RWPE2 (cell line): ENCODE data around the gene EFNB3.
A peak's percentile ranks its signal among the peaks of the same experiment; 100 is the strongest.

Experiments used
- ATAC-seq: fragments of 200-7000 bp; cut with Tn5 transposase; 3 replicates; pipeline ENCODE4 v1.9.1; 2021; ENCODE audit warnings: low read depth
- DNase-seq: peaks from one replicate; pipeline ENCODE4 v3.0.0-alpha.2; 2020; ENCODE audit warnings: low spot score
- H3K27ac ChIP-seq: fragments of 450-650 bp; 2 replicates; pipeline ENCODE4 v1.5.1; 2017; ENCODE audit warnings: mild to moderate bottlenecking; ENCODE audit not compliant: poor library complexity, severe bottlenecking
- H3K27me3 ChIP-seq: fragments of 250-450 bp; sonication (Bioruptor Pico); 2 replicates; pipeline ENCODE4 v1.5.1; 2021; ENCODE audit warnings: mild to moderate bottlenecking, moderate library complexity; ENCODE audit not compliant: insufficient read depth, poor library complexity, severe bottlenecking
- H3K36me3 ChIP-seq: fragments of 250-450 bp; sonication (Bioruptor Pico); 2 replicates; pipeline ENCODE4 v1.5.1; 2020; ENCODE audit warnings: low read depth, mild to moderate bottlenecking, moderate library complexity
- H3K4me1 ChIP-seq: fragments of 250-450 bp; sonication (Bioruptor Pico); 2 replicates; pipeline ENCODE4 v1.5.1; 2021; ENCODE audit warnings: mild to moderate bottlenecking, moderate library complexity; ENCODE audit not compliant: insufficient read depth, poor library complexity, severe bottlenecking
- H3K4me3 ChIP-seq: fragments of 250-450 bp; sonication (Bioruptor Pico); 2 replicates; pipeline ENCODE4 v1.5.1; 2021; ENCODE audit warnings: mild to moderate bottlenecking, moderate library complexity; ENCODE audit not compliant: severe bottlenecking
- H3K9me3 ChIP-seq: fragments of 250-450 bp; sonication (Bioruptor Pico); 2 replicates; pipeline ENCODE4 v1.5.1; 2021; ENCODE audit warnings: mild to moderate bottlenecking, moderate library complexity; ENCODE audit not compliant: severe bottlenecking
- TF ChIP-seq, protein P1 (sequence below): fragments of 450-650 bp; IDR thresholded peaks from one replicate; pipeline ENCODE4 v1.5.1; 2017; ENCODE audit warnings: mild to moderate bottlenecking, moderate library complexity; ENCODE audit not compliant: poor library complexity, severe bottlenecking

The EFNB3 gene

DNA sequence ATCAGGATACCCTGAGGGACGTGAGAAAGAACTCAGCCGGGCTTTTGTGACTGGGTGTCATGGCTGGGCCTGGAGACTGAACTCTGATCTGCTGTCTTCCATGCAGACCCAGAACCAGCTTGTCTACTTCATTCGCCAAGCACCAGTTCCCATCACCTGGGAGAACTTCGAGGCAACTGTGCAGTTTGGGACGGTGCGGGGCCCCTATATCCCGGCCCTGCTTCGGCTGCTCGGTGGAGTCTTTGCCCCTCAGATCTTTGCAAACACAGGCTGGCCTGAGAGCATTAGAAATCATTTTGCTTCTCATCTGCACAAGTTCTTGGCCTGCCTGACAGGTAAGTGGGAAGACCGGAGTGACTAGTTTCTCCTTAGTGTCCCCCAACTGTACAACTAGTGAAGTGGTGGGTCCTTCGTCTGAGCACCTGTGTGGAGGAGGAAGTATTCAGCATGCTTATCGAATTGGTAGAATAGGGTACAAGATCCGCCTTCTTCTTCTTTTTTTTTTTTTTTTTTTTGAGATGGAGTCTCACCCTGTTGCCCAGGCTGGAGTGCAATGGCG, 28.1 kb downstream of the EFNB3 start:
- TF ChIP-seq, protein P1, sequence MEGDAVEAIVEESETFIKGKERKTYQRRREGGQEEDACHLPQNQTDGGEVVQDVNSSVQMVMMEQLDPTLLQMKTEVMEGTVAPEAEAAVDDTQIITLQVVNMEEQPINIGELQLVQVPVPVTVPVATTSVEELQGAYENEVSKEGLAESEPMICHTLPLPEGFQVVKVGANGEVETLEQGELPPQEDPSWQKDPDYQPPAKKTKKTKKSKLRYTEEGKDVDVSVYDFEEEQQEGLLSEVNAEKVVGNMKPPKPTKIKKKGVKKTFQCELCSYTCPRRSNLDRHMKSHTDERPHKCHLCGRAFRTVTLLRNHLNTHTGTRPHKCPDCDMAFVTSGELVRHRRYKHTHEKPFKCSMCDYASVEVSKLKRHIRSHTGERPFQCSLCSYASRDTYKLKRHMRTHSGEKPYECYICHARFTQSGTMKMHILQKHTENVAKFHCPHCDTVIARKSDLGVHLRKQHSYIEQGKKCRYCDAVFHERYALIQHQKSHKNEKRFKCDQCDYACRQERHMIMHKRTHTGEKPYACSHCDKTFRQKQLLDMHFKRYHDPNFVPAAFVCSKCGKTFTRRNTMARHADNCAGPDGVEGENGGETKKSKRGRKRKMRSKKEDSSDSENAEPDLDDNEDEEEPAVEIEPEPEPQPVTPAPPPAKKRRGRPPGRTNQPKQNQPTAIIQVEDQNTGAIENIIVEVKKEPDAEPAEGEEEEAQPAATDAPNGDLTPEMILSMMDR = no peak
- Histone ChIP-seq H3K27ac (no peak overlapping the region), H3K9me3 (no peaks in the 10 kb centered on the region), H3K4me3 (no peak overlapping the region), H3K36me3 (no peaks in the 10 kb centered on the region), H3K4me1 (no peaks in the 10 kb centered on the region), H3K27me3 (no peaks in the 10 kb centered on the region)
- DNase-seq (no peak), ATAC-seq (no peak)

DNA sequence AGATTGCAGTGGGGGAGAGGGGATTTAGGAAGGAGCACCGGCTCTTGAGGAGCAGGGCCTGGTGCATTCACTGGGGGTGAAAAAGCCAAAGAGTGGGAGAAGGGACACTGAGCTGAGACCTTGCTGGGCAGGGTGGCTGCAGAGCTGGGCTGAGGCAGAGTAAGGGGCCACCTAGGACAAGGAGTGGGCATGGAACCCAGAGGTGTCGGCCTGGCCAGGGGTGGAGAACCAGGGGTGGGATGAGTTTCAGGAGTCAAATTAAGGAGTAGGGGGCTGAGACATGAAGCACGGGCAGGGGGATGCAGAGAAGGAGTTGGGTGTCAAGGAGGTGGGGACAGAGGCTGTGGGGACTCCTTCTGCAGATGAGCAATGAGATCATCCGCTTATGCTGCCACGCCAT, 32.6 kb downstream of the EFNB3 start:
- Histone ChIP-seq H3K9me3 (no peaks in the 10 kb centered on the region), H3K36me3 (no peaks in the 10 kb centered on the region), H3K4me3 (no peak overlapping the region), H3K27ac (no peak overlapping the region), H3K27me3 (peaks cover 8% of the 10 kb centered on the region), H3K4me1 (no peaks in the 10 kb centered on the region)
- ATAC-seq (no peak), DNase-seq (no peak)
- TF ChIP-seq, protein P1 = no peak

DNA sequence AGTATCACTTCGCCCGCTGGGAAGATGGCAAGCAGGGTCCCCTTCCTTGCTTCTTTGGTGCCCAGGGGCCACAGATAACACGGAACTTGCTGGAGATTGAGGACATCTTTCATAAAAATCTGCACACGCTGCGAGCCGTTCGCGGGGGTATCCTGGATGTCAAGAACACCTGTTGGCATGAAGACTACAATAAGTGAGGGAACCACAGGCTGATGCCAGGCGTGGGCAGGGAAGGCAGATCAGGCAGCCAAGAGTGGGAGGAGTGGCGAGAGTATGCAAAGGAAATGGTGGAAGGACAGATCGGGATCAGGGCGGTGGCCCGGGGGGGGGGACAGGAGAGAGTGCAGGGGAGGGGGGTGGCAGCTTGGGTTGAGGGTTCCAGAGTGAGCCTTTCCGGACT, 34.7 kb downstream of the EFNB3 start:
- TF ChIP-seq, protein P1 = no peak
- Histone ChIP-seq H3K27ac (no peak overlapping the region), H3K4me1 (no peaks in the 10 kb centered on the region), H3K9me3 (no peaks in the 10 kb centered on the region), H3K27me3 (peaks cover 8% of the 10 kb centered on the region), H3K36me3 (no peaks in the 10 kb centered on the region), H3K4me3 (no peak overlapping the region)
- DNase-seq = no peak
- no peak for ATAC-seq

DNA sequence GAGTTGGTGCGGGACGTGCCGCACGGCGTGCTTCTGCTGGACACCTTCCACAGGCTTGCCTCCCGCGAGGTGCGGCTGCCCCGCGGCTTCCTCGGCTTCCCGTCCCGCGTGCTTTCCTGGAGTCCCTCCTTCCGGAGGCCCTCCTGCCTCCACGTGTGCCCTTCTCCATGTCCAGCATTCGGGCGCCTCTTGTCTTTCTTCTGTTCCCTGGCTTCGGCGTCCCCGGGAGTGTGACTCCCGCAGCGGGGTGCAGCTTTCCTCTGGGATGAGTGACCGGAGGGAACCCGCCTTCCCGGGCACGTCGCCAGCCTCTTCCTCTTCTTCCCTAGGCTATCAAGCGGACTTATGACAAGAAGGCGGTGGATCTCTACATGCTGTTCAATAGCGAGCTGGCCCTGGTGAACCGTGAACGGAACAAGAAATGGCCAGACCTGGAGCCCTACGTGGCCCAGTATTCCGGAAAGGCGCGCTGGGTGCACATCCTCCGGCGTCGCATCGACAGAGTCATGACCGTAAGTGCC, 35.5 kb downstream of the EFNB3 start:
- Histone ChIP-seq H3K27ac (no peak overlapping the region), H3K36me3 (no peaks in the 10 kb centered on the region), H3K4me1 (no peaks in the 10 kb centered on the region), H3K4me3 (no peak overlapping the region), H3K9me3 (no peaks in the 10 kb centered on the region), H3K27me3 (peaks cover 8% of the 10 kb centered on the region)
- ATAC-seq (0 out of 3 replicates have a peak, but pooled peaks have one; percentile 16), DNase-seq (no peak)
- TF ChIP-seq, protein P1 = no peak

DNA sequence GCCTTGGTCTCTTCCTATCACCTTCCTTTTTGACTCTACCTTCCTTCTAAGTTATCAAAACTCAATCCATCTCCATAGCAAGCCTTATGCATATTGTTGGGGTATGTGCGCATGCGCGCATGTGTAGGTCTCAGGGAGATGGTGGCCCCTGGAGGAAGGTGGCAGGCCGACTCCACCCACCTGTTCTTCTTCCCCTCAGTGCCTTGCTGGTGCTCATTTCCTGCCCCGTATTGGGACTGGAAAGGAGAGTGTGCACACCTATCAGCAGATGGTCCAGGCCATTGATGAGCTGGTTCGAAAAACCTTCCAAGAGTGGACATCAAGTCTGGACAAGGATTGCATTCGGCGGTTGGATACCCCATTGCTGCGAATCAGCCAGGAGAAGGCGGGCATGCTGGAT, 37.7 kb downstream of the EFNB3 start:
- Histone ChIP-seq H3K27me3 (peaks cover 8% of the 10 kb centered on the region), H3K36me3 (no peaks in the 10 kb centered on the region), H3K9me3 (no peaks in the 10 kb centered on the region), H3K4me3 (no peak overlapping the region), H3K4me1 (peaks cover 13% of the 10 kb centered on the region), H3K27ac (no peak overlapping the region)
- ATAC-seq (no peak), DNase-seq (no peak)
- TF ChIP-seq, protein P1 = no peak
